ENCODE measurements around the gene DGKI. TPM values are rescaled to one million over a fixed set of nuclear protein-coding genes. Genes with fewer than 3 reads are reported as not detected.

DGKI gene
- polyA plus RNA-seq, 2 donors = 0.09 to 0.12 TPM

DNA sequence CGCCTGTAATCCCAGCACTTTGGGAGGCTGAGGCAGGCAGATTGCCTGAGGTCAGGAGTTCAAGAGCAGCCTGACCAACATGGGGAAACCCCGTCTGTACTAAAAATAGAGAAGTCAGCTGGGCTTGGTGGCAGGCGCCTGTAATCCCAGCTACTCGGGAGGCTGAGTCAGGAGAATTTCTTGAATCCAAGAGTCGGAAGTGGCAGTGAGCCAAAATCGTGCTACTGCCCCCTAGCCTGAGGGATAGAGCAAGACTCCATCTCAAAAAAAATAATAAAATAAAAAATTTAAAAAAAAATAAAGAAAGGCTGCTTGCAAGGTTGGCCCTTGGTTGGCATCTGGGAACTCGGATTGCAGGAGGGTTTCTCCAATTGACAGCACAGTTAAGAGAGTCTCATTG is 221.6 kb downstream of the DGKI start:
- Histone ChIP-seq H3K27me3 (ENCODE audit: control insufficient read depth in 1 of 2, insufficient read depth in 2 of 2, low read length in 2 of 2) (no peaks in the 10 kb centered on the region), H3K9me3 (ENCODE audit: control insufficient read depth in 2 of 2, insufficient read depth in 1 of 2, low read depth in 1 of 2, low read length in 1 of 2) (no peaks in the 10 kb centered on the region), H3K4me1 (ENCODE audit: control insufficient read depth in 2 of 2, insufficient read depth in 2 of 2, low read length in 1 of 2) (no peaks in the 10 kb centered on the region), H3K4me3 (ENCODE audit: low read depth in 1 of 2, low read length in 2 of 2) (no peak overlapping the region), H3K36me3 (ENCODE audit: control insufficient read depth in 2 of 2, insufficient read depth in 2 of 2, low read length in 1 of 2) (no peaks in the 10 kb centered on the region), H3K27ac (ENCODE audit: low read depth in 2 of 2, low read length in 1 of 2) (no peak overlapping the region)
- 70 to 72% methylated on average over 7 of the region's 7 CpGs for WGBS, 2 donors

- 82 to 90% methylated on average over 1 of the region's 1 CpG for WGBS, 2 donors
- Histone ChIP-seq H3K36me3 (ENCODE audit: control insufficient read depth in 2 of 2, insufficient read depth in 2 of 2, low read length in 1 of 2) (no peaks in the 10 kb centered on the region), H3K9me3 (ENCODE audit: control insufficient read depth in 2 of 2, insufficient read depth in 1 of 2, low read depth in 1 of 2, low read length in 1 of 2) (no peaks in the 10 kb centered on the region), H3K4me1 (ENCODE audit: control insufficient read depth in 2 of 2, insufficient read depth in 2 of 2, low read length in 1 of 2) (no peaks in the 10 kb centered on the region), H3K27ac (ENCODE audit: low read depth in 2 of 2, low read length in 1 of 2) (no peak overlapping the region), H3K4me3 (ENCODE audit: low read depth in 1 of 2, low read length in 2 of 2) (no peak overlapping the region), H3K27me3 (ENCODE audit: control insufficient read depth in 1 of 2, insufficient read depth in 2 of 2, low read length in 2 of 2) (no peaks in the 10 kb centered on the region)
Observed at GRCh38 chr7:137619181-137619580, 227.6 kb downstream of the DGKI start.

DNA sequence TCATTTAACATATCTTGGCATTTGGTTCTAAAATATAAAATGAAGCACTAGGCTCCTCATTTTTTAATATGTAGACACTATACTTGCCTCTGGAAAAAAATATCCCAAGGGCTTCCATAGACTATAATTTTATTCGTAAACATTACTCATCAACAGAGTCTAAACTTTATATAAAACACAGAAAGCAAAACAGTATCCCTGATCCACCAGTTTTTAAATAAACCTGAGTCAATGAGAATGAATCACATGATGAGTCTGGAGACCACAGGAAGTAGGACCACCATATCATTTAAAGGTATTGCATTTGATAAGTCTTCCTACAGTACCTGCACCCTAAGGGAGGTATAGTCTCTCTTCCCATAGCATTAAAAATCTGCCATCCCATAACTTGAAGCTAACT is 228.0 kb downstream of the DGKI start:
- Histone ChIP-seq H3K27ac (ENCODE audit: low read depth in 2 of 2, low read length in 1 of 2) (no peak overlapping the region), H3K9me3 (ENCODE audit: control insufficient read depth in 2 of 2, insufficient read depth in 1 of 2, low read depth in 1 of 2, low read length in 1 of 2) (no peaks in the 10 kb centered on the region), H3K4me1 (ENCODE audit: control insufficient read depth in 2 of 2, insufficient read depth in 2 of 2, low read length in 1 of 2) (no peaks in the 10 kb centered on the region), H3K4me3 (ENCODE audit: low read depth in 1 of 2, low read length in 2 of 2) (no peak overlapping the region), H3K27me3 (ENCODE audit: control insufficient read depth in 1 of 2, insufficient read depth in 2 of 2, low read length in 2 of 2) (no peaks in the 10 kb centered on the region), H3K36me3 (ENCODE audit: control insufficient read depth in 2 of 2, insufficient read depth in 2 of 2, low read length in 1 of 2) (no peaks in the 10 kb centered on the region)
- WGBS, 2 donors = 93% methylated on average over 1 of the region's 1 CpG

DNA sequence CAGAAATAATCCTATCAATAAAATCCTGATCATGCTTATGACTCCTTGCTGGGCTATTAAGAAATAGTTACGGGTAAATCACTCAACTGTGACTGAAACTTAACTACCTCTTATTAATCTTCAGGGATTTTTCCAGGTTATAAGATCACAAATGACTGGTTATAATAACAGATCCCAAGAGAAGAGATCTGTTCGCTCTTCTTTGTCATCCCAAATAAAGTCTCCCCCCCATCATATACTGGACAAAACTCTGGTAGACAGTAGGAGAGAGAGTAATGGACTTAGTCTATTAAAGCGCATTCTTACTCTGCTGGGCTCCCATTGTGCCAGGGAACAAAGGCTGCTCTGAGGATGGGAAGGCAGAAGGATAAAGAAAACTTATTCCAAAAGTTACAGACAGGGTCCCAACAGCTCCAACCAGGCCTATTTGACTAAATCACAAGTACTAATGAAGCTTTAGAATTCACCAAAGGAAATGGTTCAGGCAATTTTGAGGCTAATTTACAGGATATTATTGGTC is 233.7 kb downstream of the DGKI start:
- 90 to 92% methylated on average over 3 of the region's 3 CpGs for WGBS, 2 donors
- Histone ChIP-seq H3K36me3 (ENCODE audit: control insufficient read depth in 2 of 2, insufficient read depth in 2 of 2, low read length in 1 of 2) (no peaks in the 10 kb centered on the region), H3K4me1 (ENCODE audit: control insufficient read depth in 2 of 2, insufficient read depth in 2 of 2, low read length in 1 of 2) (no peaks in the 10 kb centered on the region), H3K27me3 (ENCODE audit: control insufficient read depth in 1 of 2, insufficient read depth in 2 of 2, low read length in 2 of 2) (no peaks in the 10 kb centered on the region), H3K9me3 (ENCODE audit: control insufficient read depth in 2 of 2, insufficient read depth in 1 of 2, low read depth in 1 of 2, low read length in 1 of 2) (no peaks in the 10 kb centered on the region), H3K4me3 (ENCODE audit: low read depth in 1 of 2, low read length in 2 of 2) (no peak overlapping the region), H3K27ac (ENCODE audit: low read depth in 2 of 2, low read length in 1 of 2) (no peak overlapping the region)

DNA sequence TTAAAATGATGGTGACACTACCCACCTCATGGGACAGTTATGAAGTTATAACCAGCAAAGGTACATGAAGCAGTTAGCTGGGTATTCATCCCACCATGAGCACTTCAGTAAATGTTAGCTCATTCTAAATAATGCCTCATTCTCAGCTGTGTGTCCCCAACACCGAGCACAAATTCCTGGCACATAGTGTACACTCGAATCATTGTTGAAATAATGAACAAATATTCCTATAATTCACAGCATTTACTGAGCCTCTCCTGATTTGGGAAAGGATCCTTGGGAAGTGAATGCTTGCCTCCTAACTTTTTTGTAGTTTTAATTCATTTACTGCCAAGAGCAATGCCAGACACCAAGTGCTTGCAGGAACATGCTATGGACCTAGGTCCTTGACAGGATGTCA is 235.2 kb downstream of the DGKI start:
- Histone ChIP-seq H3K4me3 (ENCODE audit: low read depth in 1 of 2, low read length in 2 of 2) (no peak overlapping the region), H3K9me3 (ENCODE audit: control insufficient read depth in 2 of 2, insufficient read depth in 1 of 2, low read depth in 1 of 2, low read length in 1 of 2) (no peaks in the 10 kb centered on the region), H3K27me3 (ENCODE audit: control insufficient read depth in 1 of 2, insufficient read depth in 2 of 2, low read length in 2 of 2) (no peaks in the 10 kb centered on the region), H3K36me3 (ENCODE audit: control insufficient read depth in 2 of 2, insufficient read depth in 2 of 2, low read length in 1 of 2) (no peaks in the 10 kb centered on the region), H3K27ac (ENCODE audit: low read depth in 2 of 2, low read length in 1 of 2) (no peak overlapping the region), H3K4me1 (ENCODE audit: control insufficient read depth in 2 of 2, insufficient read depth in 2 of 2, low read length in 1 of 2) (no peaks in the 10 kb centered on the region)
- 44 to 46% methylated on average over 2 of the region's 2 CpGs for WGBS, 2 donors

DNA sequence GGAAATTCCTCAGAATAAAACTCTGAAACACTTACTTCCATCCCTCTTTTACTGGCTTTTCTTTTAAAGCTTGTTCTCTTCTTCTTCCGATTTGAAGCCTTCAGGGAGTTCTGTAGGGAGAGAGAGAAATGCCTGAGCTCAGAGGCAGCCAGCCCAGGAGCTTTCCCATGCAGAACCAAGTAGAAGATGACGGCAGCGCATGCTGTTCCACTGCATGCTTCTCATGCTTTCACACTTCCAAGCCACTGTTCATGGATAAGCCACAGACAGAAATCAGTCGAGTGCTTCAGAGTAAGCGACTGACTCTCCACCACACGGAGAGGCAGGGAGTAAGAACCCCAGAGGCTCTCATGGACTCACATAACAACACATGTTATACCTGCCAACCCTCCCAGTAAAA is 237.3 kb downstream of the DGKI start:
- Histone ChIP-seq H3K36me3 (ENCODE audit: control insufficient read depth in 2 of 2, insufficient read depth in 2 of 2, low read length in 1 of 2) (no peaks in the 10 kb centered on the region), H3K27me3 (ENCODE audit: control insufficient read depth in 1 of 2, insufficient read depth in 2 of 2, low read length in 2 of 2) (no peaks in the 10 kb centered on the region), H3K9me3 (ENCODE audit: control insufficient read depth in 2 of 2, insufficient read depth in 1 of 2, low read depth in 1 of 2, low read length in 1 of 2) (no peaks in the 10 kb centered on the region), H3K4me3 (ENCODE audit: low read depth in 1 of 2, low read length in 2 of 2) (no peak overlapping the region), H3K4me1 (ENCODE audit: control insufficient read depth in 2 of 2, insufficient read depth in 2 of 2, low read length in 1 of 2) (no peaks in the 10 kb centered on the region), H3K27ac (ENCODE audit: low read depth in 2 of 2, low read length in 1 of 2) (no peak overlapping the region)
- WGBS, 2 donors = 84 to 85% methylated on average over 6 of the region's 6 CpGs

DNA sequence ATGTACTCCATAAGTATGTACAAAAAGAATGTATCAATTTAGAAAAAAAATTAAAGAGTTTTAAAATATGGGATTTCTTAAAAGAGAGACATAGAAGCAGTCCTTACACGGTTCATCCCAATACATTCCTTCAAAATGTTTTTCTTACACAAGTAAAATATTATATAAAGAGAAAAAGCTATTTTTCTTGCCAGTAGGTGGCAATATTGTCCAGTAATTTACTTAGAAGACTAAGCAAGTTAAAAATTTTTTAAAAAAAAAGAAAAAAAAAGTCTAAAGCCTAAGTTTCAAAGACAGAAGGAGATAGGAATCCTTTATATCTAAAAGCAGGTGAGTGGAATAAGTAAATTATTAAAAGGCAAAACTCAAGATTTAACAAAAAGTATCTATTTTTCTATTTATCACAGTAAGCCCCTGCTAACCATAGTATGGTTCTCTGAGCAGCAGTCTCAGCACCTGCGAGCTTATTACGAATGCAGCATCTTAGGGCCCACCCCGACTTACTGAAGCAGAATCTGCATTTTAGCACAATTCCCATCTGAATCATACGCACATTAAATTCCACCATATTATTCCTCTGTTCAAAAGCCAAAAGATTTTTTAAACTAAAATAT is 240.6 kb downstream of the DGKI start:
- Histone ChIP-seq H3K4me3 (ENCODE audit: low read depth in 1 of 2, low read length in 2 of 2) (no peak overlapping the region), H3K36me3 (ENCODE audit: control insufficient read depth in 2 of 2, insufficient read depth in 2 of 2, low read length in 1 of 2) (no peaks in the 10 kb centered on the region), H3K27me3 (ENCODE audit: control insufficient read depth in 1 of 2, insufficient read depth in 2 of 2, low read length in 2 of 2) (no peaks in the 10 kb centered on the region), H3K9me3 (ENCODE audit: control insufficient read depth in 2 of 2, insufficient read depth in 1 of 2, low read depth in 1 of 2, low read length in 1 of 2) (no peaks in the 10 kb centered on the region), H3K27ac (ENCODE audit: low read depth in 2 of 2, low read length in 1 of 2) (no peak overlapping the region), H3K4me1 (ENCODE audit: control insufficient read depth in 2 of 2, insufficient read depth in 2 of 2, low read length in 1 of 2) (no peaks in the 10 kb centered on the region)
- 63 to 64% methylated on average over 5 of the region's 5 CpGs for WGBS, 2 donors

- 15 to 23% methylated on average over 2 of the region's 2 CpGs for WGBS, 2 donors
- Histone ChIP-seq H3K9me3 (ENCODE audit: control insufficient read depth in 2 of 2, insufficient read depth in 1 of 2, low read depth in 1 of 2, low read length in 1 of 2) (no peaks in the 10 kb centered on the region), H3K4me1 (ENCODE audit: control insufficient read depth in 2 of 2, insufficient read depth in 2 of 2, low read length in 1 of 2) (no peaks in the 10 kb centered on the region), H3K27ac (ENCODE audit: low read depth in 2 of 2, low read length in 1 of 2) (no peak overlapping the region), H3K4me3 (ENCODE audit: low read depth in 1 of 2, low read length in 2 of 2) (no peak overlapping the region), H3K27me3 (ENCODE audit: control insufficient read depth in 1 of 2, insufficient read depth in 2 of 2, low read length in 2 of 2) (no peaks in the 10 kb centered on the region), H3K36me3 (ENCODE audit: control insufficient read depth in 2 of 2, insufficient read depth in 2 of 2, low read length in 1 of 2) (no peaks in the 10 kb centered on the region)
Observed at GRCh38 chr7:137603043-137603442, 243.7 kb downstream of the DGKI start.

DNA sequence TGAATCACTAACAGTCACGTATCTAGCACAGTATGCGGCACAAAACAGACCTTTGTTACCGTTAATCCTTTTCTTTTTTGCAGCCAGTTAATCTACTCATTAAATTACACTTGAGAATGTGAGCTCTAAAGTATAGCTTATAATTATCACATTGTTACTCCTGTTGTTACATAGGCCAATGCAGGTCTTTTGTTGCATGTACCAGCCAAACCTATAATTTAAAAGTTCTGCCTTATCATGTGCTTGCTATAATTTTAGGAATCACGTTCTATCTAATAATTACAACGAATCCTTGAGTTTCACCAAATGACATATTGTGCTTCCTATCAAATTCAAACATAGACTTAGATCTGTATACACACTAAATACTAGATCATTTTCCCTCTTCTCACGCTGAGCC is 245.1 kb downstream of the DGKI start:
- Histone ChIP-seq H3K27me3 (ENCODE audit: control insufficient read depth in 1 of 2, insufficient read depth in 2 of 2, low read length in 2 of 2) (no peaks in the 10 kb centered on the region), H3K27ac (ENCODE audit: low read depth in 2 of 2, low read length in 1 of 2) (no peak overlapping the region), H3K4me3 (ENCODE audit: low read depth in 1 of 2, low read length in 2 of 2) (no peak overlapping the region), H3K36me3 (ENCODE audit: control insufficient read depth in 2 of 2, insufficient read depth in 2 of 2, low read length in 1 of 2) (no peaks in the 10 kb centered on the region), H3K4me1 (ENCODE audit: control insufficient read depth in 2 of 2, insufficient read depth in 2 of 2, low read length in 1 of 2) (no peaks in the 10 kb centered on the region), H3K9me3 (ENCODE audit: control insufficient read depth in 2 of 2, insufficient read depth in 1 of 2, low read depth in 1 of 2, low read length in 1 of 2) (no peaks in the 10 kb centered on the region)
- WGBS, 2 donors = 77 to 83% methylated on average over 6 of the region's 6 CpGs

DNA sequence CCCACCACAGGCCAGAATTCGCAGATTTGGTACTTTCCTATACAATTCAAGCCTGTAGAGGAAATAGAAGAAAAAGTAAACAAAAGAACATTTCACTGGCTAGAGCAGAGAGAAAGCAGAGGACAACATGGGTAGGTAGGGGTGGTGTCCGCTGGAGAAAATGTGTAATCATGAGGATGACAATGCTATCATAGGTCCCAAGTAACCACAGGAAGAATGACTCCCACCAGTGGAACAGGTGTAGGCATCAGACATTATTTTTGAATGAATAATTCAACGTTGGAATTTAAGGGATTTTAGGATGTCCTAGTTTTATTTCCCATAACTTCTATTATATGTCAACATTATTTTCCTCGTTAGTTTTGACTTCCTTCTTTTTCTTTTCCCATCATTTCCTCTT is 248.9 kb downstream of the DGKI start:
- no peaks in the 10 kb centered on the region for H3K4me1 ChIP-seq (ENCODE audit: control insufficient read depth in 2 of 2, insufficient read depth in 2 of 2, low read length in 1 of 2)
- H3K27ac ChIP-seq (ENCODE audit: low read depth in 2 of 2, low read length in 1 of 2) = no peak overlapping the region
- H3K27me3 ChIP-seq (ENCODE audit: control insufficient read depth in 1 of 2, insufficient read depth in 2 of 2, low read length in 2 of 2) = no peaks in the 10 kb centered on the region
- no peak overlapping the region for H3K4me3 ChIP-seq (ENCODE audit: low read depth in 1 of 2, low read length in 2 of 2)
- H3K36me3 ChIP-seq (ENCODE audit: control insufficient read depth in 2 of 2, insufficient read depth in 2 of 2, low read length in 1 of 2) = no peaks in the 10 kb centered on the region
- no peaks in the 10 kb centered on the region for H3K9me3 ChIP-seq (ENCODE audit: control insufficient read depth in 2 of 2, insufficient read depth in 1 of 2, low read depth in 1 of 2, low read length in 1 of 2)
- WGBS, 2 donors = 68 to 71% methylated on average over 4 of the region's 4 CpGs
